DMS153 (cell line): ENCODE results near the gene ZBTB16.

Experiments used
- DNase-seq: peaks from one replicate; lab custom pipeline; 2025; lab: John Stamatoyannopoulos, UW

The ZBTB16 gene

DNA sequence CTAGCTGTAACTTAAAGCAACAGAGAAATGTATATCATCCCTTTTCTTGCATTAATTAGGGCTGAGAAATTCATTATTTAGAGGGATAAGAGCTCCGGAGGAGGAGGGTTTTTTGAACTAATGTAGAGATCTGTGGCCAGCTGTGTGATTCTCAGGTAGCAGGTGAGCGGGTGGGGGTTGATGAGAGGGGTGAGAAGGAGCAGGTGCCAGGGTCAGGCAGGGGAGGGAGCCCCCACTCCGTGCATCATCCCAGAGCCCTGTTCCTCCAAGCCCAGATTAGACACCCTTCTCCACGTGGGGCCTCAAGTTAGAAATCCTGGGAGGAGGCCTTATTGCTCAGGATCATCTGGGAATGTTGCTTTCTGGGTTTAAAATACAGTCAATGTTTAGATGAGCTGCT is 24.9 kb downstream of the ZBTB16 start:
- no peak for DNase-seq

DNA sequence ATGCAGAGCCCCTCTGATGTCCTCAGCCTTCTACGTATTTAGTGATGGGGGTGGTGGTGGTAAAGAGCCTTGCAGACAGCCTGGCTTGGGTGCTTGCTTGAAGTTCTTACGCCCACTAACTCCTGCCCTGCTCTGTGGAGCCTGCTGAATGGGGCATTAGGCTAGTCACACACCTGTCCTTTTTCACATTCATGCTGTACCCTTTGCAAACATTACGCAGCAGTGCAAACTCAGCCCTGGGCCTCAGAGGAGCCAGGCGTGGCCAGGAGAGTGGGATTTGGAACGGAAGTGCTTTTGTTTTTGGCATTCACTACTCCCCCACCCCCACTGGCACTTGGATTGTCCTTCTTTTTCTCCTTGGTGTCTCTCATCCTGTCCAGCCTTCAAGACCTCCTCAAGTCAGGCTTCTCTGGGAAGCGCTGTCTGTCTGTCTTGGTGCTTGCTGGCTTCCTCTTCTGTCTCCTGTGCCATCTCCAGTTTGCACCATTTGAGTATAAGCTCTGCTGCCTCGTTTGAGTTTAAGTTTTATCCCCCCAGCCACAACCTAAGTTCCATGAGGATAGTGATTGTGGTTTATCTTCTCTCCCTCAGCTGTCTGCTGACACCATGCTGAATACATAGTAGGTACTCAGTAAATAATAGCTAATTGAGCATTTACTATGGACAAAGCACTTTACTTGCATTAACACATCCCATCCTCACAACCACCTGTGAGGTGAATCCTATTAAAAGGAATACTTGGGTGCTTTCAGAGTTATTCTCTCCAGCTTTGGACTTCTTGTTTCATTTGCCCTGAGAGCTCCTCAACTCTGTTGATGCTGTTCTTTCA is 26.7 kb downstream of the ZBTB16 start:
- DNase-seq, result peak; percentile 94

GRCh38 chr11:114087025-114087424 is 27.5 kb downstream of the ZBTB16 start:
- no peak for DNase-seq

DNA sequence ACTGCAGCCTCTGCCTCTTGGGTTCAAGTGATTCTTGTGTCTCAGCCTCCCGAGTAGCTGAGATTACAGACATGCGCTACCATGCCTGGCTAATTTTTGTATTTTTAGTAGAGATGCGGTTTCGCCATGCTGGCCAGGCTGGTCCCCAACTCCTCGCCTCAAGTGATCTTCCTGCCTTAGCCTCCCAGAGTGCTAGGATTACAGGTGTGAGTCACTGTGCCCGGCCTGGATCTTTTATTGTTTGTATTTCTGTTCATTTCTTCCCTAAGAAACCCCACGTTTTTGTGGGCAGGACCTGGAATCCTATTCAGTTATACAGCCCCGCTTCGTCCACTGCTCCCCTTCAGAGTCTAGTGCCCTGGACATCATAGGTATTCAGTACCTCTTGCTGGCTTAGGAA is 28.7 kb downstream of the ZBTB16 start:
- DNase-seq, result no peak

GRCh38 chr11:114088836-114089235 is 29.3 kb downstream of the ZBTB16 start:
- DNase-seq, result no peak

- no peak for DNase-seq
These were observed 30.2 kb downstream of the ZBTB16 start for GRCh38 chr11:114089748-114090147.

- no peak for DNase-seq
These were observed 30.9 kb downstream of the ZBTB16 start for GRCh38 chr11:114090225-114090910.

DNA sequence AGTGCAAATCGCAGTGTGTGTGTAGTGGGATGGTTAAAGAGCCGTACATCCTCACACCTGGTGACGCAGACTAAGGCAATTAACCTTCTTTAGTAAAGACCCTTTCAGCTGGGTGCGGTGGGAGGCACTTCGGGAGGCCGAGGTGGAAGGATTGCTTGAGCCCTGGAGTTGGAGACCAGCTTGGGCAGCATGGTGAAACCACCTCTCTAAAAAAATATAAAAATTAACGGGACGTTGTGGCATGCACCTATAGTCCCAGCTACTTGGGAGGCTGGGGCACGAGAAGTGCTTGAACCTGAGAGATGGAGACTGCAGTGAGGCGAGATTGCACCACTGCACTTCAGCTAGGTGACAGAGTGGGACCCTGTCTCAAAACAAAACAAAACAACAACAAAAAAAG is 31.5 kb downstream of the ZBTB16 start:
- no peak for DNase-seq

DNA sequence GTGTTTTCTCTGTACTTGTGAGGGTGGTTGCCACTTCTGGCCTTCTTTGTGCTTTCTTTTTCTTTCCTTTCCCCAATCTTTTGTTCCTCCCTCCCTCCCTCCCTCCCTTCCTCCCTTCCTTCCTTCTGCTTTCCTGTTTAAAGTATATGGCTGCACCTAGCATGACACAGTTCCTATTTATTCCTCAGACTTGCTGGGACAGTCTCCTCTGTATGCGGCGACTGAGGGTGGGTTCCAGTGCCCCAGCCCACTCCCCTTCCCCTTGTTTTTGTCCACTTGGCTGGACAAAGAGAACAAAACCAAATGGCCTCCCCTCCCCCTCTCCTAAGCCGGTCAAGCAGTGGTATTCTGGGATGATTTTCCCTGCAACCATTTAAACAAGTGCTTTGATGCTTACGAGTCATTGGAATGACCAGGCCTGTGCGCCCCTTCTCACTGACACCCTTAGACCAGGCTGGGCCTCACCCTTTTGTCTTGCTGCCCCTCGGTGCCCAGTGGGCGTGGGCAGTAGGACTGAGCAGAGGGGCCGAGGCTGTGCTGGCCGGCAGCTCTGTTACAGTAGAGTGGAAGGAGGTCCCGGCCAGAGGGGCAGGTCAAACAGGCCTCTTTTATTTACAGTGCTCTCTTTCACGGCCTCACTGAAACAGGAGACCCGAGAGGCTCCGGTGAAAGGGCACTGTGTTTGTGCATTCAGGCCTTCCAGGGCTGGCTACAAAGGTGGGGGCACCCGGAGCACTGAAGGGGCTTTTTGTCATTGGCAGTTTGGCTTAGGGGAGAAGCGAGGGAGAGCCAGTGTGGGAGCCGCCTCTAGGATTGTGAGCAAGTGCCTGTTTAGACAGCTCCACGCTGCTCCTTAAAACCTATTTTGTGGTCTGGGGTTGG is 32.2 kb downstream of the ZBTB16 start:
- no peak for DNase-seq

GRCh38 chr11:114092478-114092877 is 33.0 kb downstream of the ZBTB16 start:
- no peak for DNase-seq

DNA sequence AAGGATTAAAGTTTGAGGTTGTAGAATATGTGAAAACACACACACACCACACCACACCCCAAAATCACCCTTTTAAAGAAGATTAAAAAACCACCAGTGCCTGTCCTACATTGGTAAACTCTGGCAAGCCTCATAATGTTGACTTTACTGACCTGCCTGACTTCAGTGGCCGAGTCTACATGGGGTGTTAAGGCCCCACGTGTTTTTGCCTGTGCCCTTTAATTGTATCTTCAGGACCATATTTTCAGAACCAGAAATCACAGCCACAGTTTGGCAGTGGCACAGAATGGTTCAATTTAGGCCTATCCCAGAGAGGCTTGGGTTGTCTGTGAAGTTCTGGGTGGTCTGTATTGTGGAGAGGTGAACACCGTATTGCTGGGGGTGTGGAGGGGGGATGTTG is 33.4 kb downstream of the ZBTB16 start:
- no peak for DNase-seq

DNA sequence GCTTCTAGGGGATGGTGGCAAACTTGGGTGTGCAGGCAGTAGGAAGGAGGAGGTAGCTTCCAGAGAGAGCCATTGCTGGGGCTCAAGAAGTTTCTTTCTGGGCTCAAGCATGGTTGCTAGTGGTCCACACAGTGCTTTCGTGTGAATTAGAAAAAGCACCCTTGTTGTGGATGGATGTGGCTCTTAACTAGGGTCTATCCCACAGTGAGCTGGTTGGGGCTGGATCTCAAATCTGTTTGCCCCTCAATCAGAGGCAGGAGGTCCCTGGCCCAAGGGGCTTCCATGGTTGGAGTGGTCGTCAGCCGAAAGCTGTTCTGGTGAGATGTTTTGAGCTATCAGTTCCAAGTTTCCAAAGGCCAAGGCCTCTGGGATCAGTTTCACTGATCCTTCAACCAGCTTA is 35.0 kb downstream of the ZBTB16 start:
- no peak for DNase-seq

DNA sequence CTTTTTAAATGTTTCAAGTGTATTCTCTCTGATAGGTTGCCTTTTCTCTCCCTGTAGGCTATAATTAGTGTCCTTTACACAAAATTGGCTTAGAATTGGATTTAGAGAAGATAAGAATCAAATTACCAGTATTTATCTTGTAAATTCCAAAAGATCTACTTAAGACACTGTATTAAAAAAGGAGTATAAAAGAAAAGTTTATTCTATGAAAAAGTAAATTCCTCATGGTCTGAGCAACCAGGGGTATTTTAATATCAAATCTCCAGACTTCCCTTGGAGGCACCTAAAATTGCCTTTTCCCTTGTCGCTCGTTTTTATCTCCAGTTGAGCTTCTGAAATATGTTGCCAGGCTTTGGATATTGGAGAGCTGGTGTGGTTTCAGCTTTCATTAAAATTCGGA is 36.4 kb downstream of the ZBTB16 start:
- DNase-seq, result no peak

DNA sequence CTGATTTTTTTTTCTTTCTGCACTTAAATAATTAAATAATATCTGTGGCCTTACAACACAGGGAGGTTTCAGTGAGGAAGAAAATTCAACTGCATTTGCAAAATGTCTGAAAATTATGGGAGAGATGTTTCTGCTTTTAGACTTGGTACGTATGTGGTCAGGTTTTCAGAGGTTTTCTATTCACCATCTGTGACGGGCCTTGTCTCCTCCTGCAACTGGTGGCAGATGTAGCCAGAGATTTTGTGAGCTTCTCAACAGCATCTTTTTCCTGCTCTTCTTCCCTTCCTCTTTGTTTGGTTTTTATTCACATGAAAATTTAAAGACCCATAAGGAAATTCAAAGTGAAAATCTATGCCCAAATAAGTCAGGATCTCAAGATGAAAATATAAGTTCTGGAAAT is 38.3 kb downstream of the ZBTB16 start:
- DNase-seq, result no peak

DNA sequence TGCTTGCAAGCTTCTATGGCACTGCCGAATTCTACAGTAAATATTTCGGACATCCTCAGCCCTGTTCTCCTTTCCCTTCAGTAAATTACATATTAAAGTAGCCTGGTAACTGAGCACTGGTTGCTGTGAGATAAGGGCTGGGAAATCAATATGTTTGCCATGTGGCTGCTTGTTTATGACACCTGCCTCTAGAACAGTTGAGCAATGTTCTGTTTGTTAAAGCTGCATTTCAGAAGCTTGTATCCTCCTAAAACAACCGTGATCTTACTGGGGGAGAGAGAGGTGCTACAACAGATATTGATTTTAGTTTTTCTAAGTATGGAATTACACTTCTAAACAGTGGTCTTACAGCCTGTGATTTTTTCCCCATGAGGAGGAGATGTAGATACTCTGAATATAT is 39.4 kb downstream of the ZBTB16 start:
- DNase-seq, result peak; percentile 89

GRCh38 chr11:114099392-114100178 is 40.1 kb downstream of the ZBTB16 start:
- DNase-seq, result no peak

GRCh38 chr11:114102993-114103896 is 43.7 kb downstream of the ZBTB16 start:
- no peak for DNase-seq

DNA sequence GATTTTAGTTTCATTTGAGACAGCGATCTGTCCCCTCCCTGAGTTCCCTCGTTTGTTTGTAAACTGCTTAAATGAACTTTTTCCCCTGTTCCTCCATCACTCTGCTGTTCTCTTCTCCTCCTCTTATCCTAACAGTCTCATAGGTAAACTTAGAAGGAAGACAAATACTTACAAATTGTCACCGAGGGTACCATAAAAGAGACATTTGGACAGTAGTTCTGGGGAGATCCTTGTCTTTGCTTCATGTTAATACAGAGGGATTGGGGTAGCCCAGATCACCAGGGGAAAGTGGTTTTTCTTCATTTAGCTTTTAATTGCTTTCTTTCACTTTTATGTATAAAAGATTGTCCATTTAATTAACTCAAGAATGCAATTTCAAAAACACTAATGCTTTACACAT is 46.1 kb downstream of the ZBTB16 start:
- DNase-seq, result no peak

DNA sequence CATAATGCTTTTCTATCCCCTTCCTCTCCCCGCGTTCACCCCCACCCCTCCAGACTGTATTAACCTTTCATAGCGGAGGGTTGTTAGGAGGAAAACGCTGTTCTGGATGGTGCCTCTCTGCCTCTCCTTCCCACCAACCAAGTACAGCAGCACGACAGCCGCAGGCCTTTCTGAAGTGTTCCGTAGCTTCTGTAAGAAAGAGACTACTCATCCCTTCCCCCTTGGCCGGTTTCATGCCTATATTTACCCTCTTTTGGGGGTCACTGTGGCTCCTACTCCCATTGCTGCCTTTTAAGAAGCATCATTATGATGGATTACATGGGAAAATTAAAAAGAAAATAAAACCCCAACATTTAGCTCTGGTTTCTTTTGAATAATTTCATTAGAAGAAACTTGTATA is 46.5 kb downstream of the ZBTB16 start:
- no peak for DNase-seq

DNA sequence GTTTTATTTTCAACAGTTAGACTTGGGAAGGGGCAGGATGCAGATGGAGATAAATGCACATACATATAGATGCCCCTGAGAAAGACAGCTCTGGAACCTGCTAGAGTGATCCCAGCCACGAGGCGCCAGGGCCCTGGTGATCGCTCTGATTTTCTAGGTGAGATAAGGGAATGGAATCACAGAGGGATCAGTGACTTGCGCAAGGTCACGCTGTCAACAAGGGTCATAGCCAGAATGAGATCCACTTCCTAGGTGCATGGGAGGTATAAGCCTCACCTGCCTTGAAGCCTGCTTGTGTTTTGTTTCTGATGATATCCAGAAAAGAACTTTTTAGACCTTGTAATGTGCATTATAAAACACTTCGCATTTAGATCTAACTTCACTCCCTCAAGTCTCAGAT is 47.5 kb downstream of the ZBTB16 start:
- DNase-seq, result no peak
